Neuronal stem cell (in vitro differentiated cells): ENCODE results near the gene RSPO4.
A peak's percentile ranks its signal among the peaks of the same experiment; 100 is the strongest.

ENCODE experiments used
- DNase-seq: peaks from one replicate; pipeline ENCODE4 v3.0.0-alpha.2; 2013; ENCODE audit warnings: low spot score
- H2AFZ ChIP-seq: one replicate; pipeline ENCODE4 v1.6.1; 2013; ENCODE audit warnings: mild to moderate bottlenecking, low read length, inconsistent platforms
- H2AK5ac ChIP-seq: 2 replicates; pipeline ENCODE4 v1.6.1; 2013; ENCODE audit warnings: low read depth, mild to moderate bottlenecking, inconsistent platforms, low read length, moderate library complexity, mixed read lengths
- H2BK120ac ChIP-seq: 2 replicates; pipeline ENCODE4 v1.6.1; 2013; ENCODE audit warnings: low read depth, mild to moderate bottlenecking, inconsistent platforms, low read length, moderate library complexity, mixed read lengths
- H2BK12ac ChIP-seq: one replicate; pipeline ENCODE4 v1.6.1; 2013; ENCODE audit warnings: low read length, inconsistent platforms
- H2BK15ac ChIP-seq: 2 replicates; pipeline ENCODE4 v1.6.1; 2013; ENCODE audit warnings: mild to moderate bottlenecking, low read length, inconsistent platforms, mixed read lengths
- H2BK5ac ChIP-seq: one replicate; pipeline ENCODE4 v1.6.1; 2013; ENCODE audit warnings: inconsistent platforms, mild to moderate bottlenecking, low read length, moderate library complexity
- H3K14ac ChIP-seq: one replicate; pipeline ENCODE4 v1.6.1; 2013; ENCODE audit warnings: low read length, inconsistent platforms
- H3K18ac ChIP-seq: 2 replicates; pipeline ENCODE4 v1.6.1; 2013; ENCODE audit warnings: low read length, inconsistent platforms
- H3K23ac ChIP-seq: 2 replicates; pipeline ENCODE4 v1.6.1; 2013; ENCODE audit warnings: low read depth, mild to moderate bottlenecking, mixed read lengths, low read length, inconsistent platforms; ENCODE audit not compliant: poor library complexity
- H3K27ac ChIP-seq: replicated peaks from 3 replicates; pipeline ENCODE4 v1.5.1; 2013; ENCODE audit warnings: low read length, inconsistent platforms
- H3K27me3 ChIP-seq, 3 experiments: 2 replicates each; pipeline ENCODE4 v1.6.1; 2013; ENCODE audit warnings: low read length in 3 of 3, mild to moderate bottlenecking in 2 of 3, inconsistent platforms in 1 of 3, low read depth in 1 of 3, mixed read lengths in 1 of 3, moderate library complexity in 1 of 3; ENCODE audit not compliant: control insufficient read depth in 3 of 3, insufficient read depth in 3 of 3
- H3K36me3 ChIP-seq, 2 donors: replicated peaks in 1 of 2; 2 replicates each; pipeline ENCODE4 v1.6.1; 2013; ENCODE audit warnings: low read length in 2 of 2; ENCODE audit not compliant: control insufficient read depth in 2 of 2, insufficient read depth in 2 of 2
- H3K4ac ChIP-seq: 2 replicates; pipeline ENCODE4 v1.6.1; 2013; ENCODE audit warnings: inconsistent platforms, mild to moderate bottlenecking, low read length, moderate library complexity
- H3K4me1 ChIP-seq, 2 donors: 1 replicate in 1 of 2; 2 replicates in 1 of 2; pipeline ENCODE4 v1.6.1; 2013; ENCODE audit warnings: low read length in 2 of 2, low read depth in 1 of 2; ENCODE audit not compliant: control insufficient read depth in 2 of 2, insufficient read depth in 1 of 2
- H3K4me2 ChIP-seq: one replicate; pipeline ENCODE4 v1.6.1; 2013; ENCODE audit warnings: mild to moderate bottlenecking, low read length, inconsistent platforms; ENCODE audit not compliant: insufficient read depth, poor library complexity, severe bottlenecking
- H3K4me3 ChIP-seq, 2 donors: 2 replicates each; pipeline ENCODE4 v1.5.1; 2013; ENCODE audit warnings: low read length in 2 of 2, mild to moderate bottlenecking in 2 of 2, inconsistent platforms in 1 of 2, moderate library complexity in 1 of 2
- H3K79me1 ChIP-seq: one replicate; pipeline ENCODE4 v1.6.1; 2013; ENCODE audit warnings: low read depth, mild to moderate bottlenecking, inconsistent platforms, low read length, moderate library complexity
- H3K9ac ChIP-seq: one replicate; pipeline ENCODE4 v1.6.1; 2013; ENCODE audit warnings: mild to moderate bottlenecking, low read depth, low read length, inconsistent platforms; ENCODE audit not compliant: poor library complexity
- H3K9me3 ChIP-seq, 2 donors: replicated peaks in 1 of 2; 2 replicates each; pipeline versions ENCODE3 to v1.6.1; 2013; ENCODE audit warnings: low read length in 2 of 2, mild to moderate bottlenecking in 2 of 2, inconsistent platforms in 1 of 2, low read depth in 1 of 2, mixed read lengths in 1 of 2, moderate library complexity in 1 of 2; ENCODE audit not compliant: control insufficient read depth in 2 of 2, insufficient read depth in 1 of 2
- H4K8ac ChIP-seq: one replicate; pipeline ENCODE4 v1.6.1; 2013; ENCODE audit warnings: low read depth, mild to moderate bottlenecking, inconsistent platforms, low read length, moderate library complexity
- H4K91ac ChIP-seq: one replicate; pipeline ENCODE4 v1.6.1; 2013; ENCODE audit warnings: low read length, low read depth, mild to moderate bottlenecking, inconsistent platforms; ENCODE audit not compliant: poor library complexity
- WGBS, 2 donors: extraction: QIAGEN DNeasy Blood & Tissue Kit; methylation state at CpG; one replicate each; pipeline ENCODE4 v1.1.7; 2013; ENCODE audit warnings: missing lambda C conversion rate in 2 of 2, mixed read lengths in 1 of 2; ENCODE audit not compliant: insufficient read length in 2 of 2, insufficient replicate concordance in 1 of 2; ENCODE audit errors: extremely low coverage in 2 of 2; 5-methylcytosine and 5-hydroxymethylcytosine counted together

RSPO4 gene

DNA sequence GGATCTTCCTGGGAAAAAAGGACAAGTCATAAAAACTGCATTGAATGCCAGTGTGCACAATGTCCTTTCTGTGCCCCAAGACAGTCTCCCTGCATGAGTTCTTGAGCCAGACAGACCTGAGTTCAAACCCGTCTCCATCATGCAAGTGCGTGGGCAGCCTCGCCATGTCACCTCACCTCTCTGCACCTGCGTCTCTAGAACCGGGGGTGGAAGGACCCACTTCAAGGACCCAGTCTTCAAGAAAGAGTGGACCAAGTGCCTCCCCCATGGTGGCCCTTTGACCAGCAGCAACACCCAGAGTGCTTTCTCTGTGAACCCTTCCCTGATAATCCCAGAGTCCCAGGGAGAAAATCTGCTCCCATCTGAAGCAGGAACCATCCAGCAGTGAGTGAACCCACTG is 62.5 kb downstream of the RSPO4 start:
- no peak overlapping the region for H3K18ac ChIP-seq
- no peak overlapping the region for H4K8ac ChIP-seq
- no peak overlapping the region for H3K4ac ChIP-seq
- H3K36me3 ChIP-seq: no peaks in the 10 kb centered on the region
- no peak overlapping the region for H4K91ac ChIP-seq
- no peak overlapping the region for H2BK12ac ChIP-seq
- no peaks in the 10 kb centered on the region for H3K27me3 ChIP-seq
- no peak overlapping the region for H2AK5ac ChIP-seq
- no peak overlapping the region for H2BK5ac ChIP-seq
- H3K27ac ChIP-seq: no peak overlapping the region
- H3K9ac ChIP-seq: no peak overlapping the region
- H3K14ac ChIP-seq: no peak overlapping the region
- peaks cover 0 to 2% of the 10 kb centered on the region in 2 donors for H3K4me1 ChIP-seq
- H2AFZ ChIP-seq: no peak overlapping the region
- no peak overlapping the region for H3K23ac ChIP-seq
- no peak for DNase-seq
- H2BK120ac ChIP-seq: no peak overlapping the region
- H3K9me3 ChIP-seq: no peaks in the 10 kb centered on the region
- no CpG with 5 or more reads among the region's 5 CpGs for WGBS, 2 donors
- no peak overlapping the region for H3K4me3 ChIP-seq
- no peaks in the 10 kb centered on the region for H3K79me1 ChIP-seq
- no peak overlapping the region for H2BK15ac ChIP-seq
- H3K4me2 ChIP-seq: no peak overlapping the region

GRCh38 chr20:934186-934840 is 67.8 kb downstream of the RSPO4 start:
- H3K4me1 ChIP-seq: no peaks in the 10 kb centered on the region
- no peak overlapping the region for H3K27ac ChIP-seq

GRCh38 chr20:933029-933428 is 69.1 kb downstream of the RSPO4 start:
- no peak overlapping the region for H4K8ac ChIP-seq
- no peak overlapping the region for H2AFZ ChIP-seq
- no peak overlapping the region for H3K23ac ChIP-seq
- H3K27me3 ChIP-seq: no peaks in the 10 kb centered on the region
- no peak overlapping the region for H3K4me2 ChIP-seq
- H3K79me1 ChIP-seq: no peaks in the 10 kb centered on the region
- H3K4ac ChIP-seq: no peak overlapping the region
- WGBS, 2 donors: no CpG with 5 or more reads among the region's 2 CpGs
- no peak overlapping the region for H2BK15ac ChIP-seq
- no peak overlapping the region for H3K27ac ChIP-seq
- H3K4me1 ChIP-seq: no peaks in the 10 kb centered on the region
- no peak overlapping the region for H2AK5ac ChIP-seq
- H3K18ac ChIP-seq: no peak overlapping the region
- no peak overlapping the region for H2BK120ac ChIP-seq
- H2BK12ac ChIP-seq: no peak overlapping the region
- DNase-seq: no peak
- no peak overlapping the region for H4K91ac ChIP-seq
- H3K36me3 ChIP-seq: no peaks in the 10 kb centered on the region
- H3K14ac ChIP-seq: no peak overlapping the region
- H3K9ac ChIP-seq: no peak overlapping the region
- peaks cover 3 to 6% of the 10 kb centered on the region in 2 donors for H3K9me3 ChIP-seq
- H2BK5ac ChIP-seq: no peak overlapping the region
- no peak overlapping the region for H3K4me3 ChIP-seq

More at GRCh38 chr20:934186-934840, 67.8 kb downstream of the RSPO4 start:
- no peak overlapping the region for H2BK5ac ChIP-seq
- H3K4me3 ChIP-seq: no peak overlapping the region
- H2AFZ ChIP-seq: no peak overlapping the region
- no peak overlapping the region for H4K91ac ChIP-seq
- no peak overlapping the region for H3K14ac ChIP-seq
- no peak for DNase-seq
- no peak overlapping the region for H3K4me2 ChIP-seq
- H3K23ac ChIP-seq: no peak overlapping the region
- peak overlapping the region; percentile 23 for H3K18ac ChIP-seq
- peaks cover 3 to 6% of the 10 kb centered on the region in 2 donors for H3K9me3 ChIP-seq
- H3K4ac ChIP-seq: no peak overlapping the region
- no peak overlapping the region for H2BK12ac ChIP-seq
- no peaks in the 10 kb centered on the region for H3K27me3 ChIP-seq
- H3K79me1 ChIP-seq: no peaks in the 10 kb centered on the region
- H4K8ac ChIP-seq: no peak overlapping the region
- H3K36me3 ChIP-seq: no peaks in the 10 kb centered on the region
- H2BK15ac ChIP-seq: no peak overlapping the region
- no peak overlapping the region for H2AK5ac ChIP-seq
- no peak overlapping the region for H3K9ac ChIP-seq
- no peak overlapping the region for H2BK120ac ChIP-seq
- WGBS, 2 donors: no CpG with 5 or more reads among the region's 9 CpGs

- Histone ChIP-seq H3K23ac (no peak overlapping the region), H3K79me1 (no peaks in the 10 kb centered on the region), H3K9ac (no peak overlapping the region), H3K9me3 (peaks cover 3 to 8% of the 10 kb centered on the region in 2 donors), H3K4me3 (no peak overlapping the region), H3K4me2 (no peak overlapping the region), H2BK5ac (no peak overlapping the region), H2AK5ac (no peak overlapping the region), H3K18ac (no peak overlapping the region), H3K4ac (no peak overlapping the region), H3K27me3 (no peaks in the 10 kb centered on the region), H2AFZ (no peak overlapping the region), H3K27ac (no peak overlapping the region), H2BK15ac (no peak overlapping the region), H3K14ac (no peak overlapping the region), H3K4me1 (no peaks in the 10 kb centered on the region), H4K8ac (no peak overlapping the region), H2BK12ac (no peak overlapping the region), H4K91ac (no peak overlapping the region), H3K36me3 (no peaks in the 10 kb centered on the region), H2BK120ac (no peak overlapping the region)
- no CpG with 5 or more reads among the region's 1 CpG for WGBS, 2 donors
- DNase-seq: no peak
Measured at GRCh38 chr20:931401-931800, 70.7 kb downstream of the RSPO4 start.
